GM19099 (cell line): ENCODE results near the gene OR52B4.

Source experiments
- POLR2A ChIP-seq: IDR thresholded peaks from 3 replicates; pipeline ENCODE4 v1.6.1; 2011; ENCODE audit warnings: low read depth; ENCODE audit not compliant: insufficient read length; ENCODE audit errors: extremely low read depth

OR52B4 gene

GRCh38 chr11:4368286-4368685 lies at the start of gene OR52B4:
TSS of gene OR52B4 (minus strand) at chr11:4368386. CDS start at chr11:4368295, 91 bp downstream.
- TF ChIP-seq POLR2A: no peak

DNA sequence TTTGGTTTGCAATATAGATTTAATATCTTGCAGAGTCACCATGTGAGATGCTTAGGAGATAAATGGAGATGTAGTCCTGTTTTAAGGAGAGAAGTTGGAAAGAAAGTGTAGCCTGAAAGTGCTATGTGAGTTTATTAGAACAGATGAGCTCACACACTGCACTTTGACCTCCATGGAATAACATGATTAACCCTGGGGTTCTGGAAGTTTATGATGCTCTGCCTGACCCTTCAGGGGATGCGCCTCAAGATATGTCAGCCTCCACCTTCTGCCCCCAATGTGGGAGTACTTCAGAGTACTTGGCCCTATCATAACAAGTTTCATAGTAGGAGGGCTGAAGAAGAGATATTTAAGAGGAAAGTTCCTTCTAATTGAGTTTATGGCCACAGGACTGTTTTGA lies 48.6 kb upstream of the OR52B4 start:
- TF ChIP-seq POLR2A: no peak

DNA sequence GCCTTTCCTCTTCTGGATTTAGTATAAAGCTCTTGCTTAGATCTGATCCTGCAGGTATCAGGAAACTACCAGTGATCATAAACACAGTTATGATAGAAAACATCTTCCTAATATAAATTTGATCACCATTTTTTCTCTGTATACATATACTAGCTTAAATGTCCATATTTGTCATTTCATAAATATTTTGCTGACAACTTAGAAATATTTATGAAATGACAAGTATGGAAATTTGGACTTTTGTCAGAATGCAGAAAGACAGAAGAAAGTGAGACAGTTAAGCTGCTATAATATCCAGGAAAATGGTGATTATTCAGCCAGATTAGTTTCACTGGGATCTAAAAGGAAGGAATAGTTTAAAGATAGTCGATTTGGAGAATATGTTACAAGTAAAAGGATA lies 48.1 kb upstream of the OR52B4 start:
- no peak for TF ChIP-seq POLR2A

DNA sequence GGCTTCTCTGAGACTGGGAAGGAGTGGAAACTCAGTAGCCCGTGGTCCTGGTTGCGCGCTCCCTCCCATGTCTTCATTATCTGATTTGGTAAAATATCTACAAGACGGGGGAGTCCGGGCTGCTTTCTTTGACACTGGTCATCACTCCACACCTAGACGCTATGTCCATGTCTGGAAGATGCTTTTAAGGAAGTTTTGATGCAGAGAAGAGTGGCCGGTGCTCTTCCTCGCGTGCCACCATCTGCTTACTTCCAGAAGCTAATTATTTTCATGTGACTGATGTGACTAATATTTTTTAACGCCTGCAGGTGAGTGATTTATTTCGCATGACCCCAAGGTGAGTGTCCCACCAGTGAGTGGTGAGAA lies 25.7 kb upstream of the OR52B4 start:
- TF ChIP-seq POLR2A: peak; percentile 2

GRCh38 chr11:4393209-4393857 lies 25.1 kb upstream of the OR52B4 start, which contains the start of gene TRIM21:
TSS of gene TRIM21 (minus strand) at chr11:4393702. CDS start at chr11:4390409, 3,293 bp downstream.
- TF ChIP-seq POLR2A: peak; percentile 64

GRCh38 chr11:4388221-4388620 lies 20.0 kb upstream of the OR52B4 start:
- TF ChIP-seq POLR2A: no peak

DNA sequence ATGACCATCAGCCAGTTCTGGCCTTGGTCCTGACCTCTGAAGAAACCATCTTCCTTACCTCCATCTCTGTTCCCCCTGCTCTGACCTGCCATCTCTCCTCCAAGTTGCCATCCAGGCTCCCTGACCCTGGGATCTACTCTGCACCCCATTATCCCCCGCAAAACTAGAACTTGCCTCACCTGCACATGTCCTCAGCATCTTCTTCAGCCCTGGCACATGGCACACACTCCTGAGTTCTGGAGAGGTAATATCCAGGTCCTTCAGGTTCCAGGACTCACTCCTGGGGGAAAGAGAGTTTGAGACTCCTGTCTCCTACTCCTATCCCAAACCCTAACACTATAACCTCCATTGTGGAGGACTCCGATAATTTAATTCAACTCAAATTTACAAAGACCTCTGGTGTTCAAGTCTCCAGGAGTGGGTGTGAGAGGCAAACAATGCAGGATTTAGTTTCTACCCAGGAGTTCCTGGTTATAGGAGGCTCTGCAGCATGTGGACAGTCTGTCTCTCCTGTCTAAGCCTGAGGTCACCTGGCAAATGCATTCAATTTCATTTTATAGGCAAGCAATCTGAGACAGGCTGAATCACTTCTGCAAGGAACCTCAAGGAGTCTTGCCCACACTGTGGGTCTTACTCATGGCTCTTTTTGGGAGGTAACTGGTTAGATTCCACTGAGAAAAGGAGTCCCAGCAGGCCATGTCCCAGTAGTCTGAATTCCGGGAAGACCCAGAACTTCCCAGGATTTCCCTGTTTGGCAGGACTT lies 18.0 kb upstream of the OR52B4 start:
- no peak for TF ChIP-seq POLR2A

DNA sequence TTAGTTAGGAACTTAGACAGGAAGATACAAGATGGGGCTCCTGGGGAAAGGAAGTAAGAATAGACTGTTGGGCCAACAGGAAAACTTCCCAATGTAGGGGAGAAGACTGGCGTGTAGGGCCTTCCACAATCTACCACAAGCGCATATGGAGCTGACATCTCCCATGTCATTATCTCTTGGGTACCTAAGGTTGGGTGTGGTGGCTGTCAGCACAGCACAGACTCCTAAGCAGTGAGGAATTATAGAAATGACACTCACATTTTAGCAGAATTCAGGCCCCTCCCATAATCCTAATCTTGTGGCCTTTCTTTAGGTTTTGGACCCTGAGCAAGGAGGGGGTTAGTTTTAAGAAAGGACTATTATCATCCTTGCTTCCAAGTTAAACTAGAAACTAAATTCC lies 13.7 kb upstream of the OR52B4 start:
- TF ChIP-seq POLR2A: no peak

DNA sequence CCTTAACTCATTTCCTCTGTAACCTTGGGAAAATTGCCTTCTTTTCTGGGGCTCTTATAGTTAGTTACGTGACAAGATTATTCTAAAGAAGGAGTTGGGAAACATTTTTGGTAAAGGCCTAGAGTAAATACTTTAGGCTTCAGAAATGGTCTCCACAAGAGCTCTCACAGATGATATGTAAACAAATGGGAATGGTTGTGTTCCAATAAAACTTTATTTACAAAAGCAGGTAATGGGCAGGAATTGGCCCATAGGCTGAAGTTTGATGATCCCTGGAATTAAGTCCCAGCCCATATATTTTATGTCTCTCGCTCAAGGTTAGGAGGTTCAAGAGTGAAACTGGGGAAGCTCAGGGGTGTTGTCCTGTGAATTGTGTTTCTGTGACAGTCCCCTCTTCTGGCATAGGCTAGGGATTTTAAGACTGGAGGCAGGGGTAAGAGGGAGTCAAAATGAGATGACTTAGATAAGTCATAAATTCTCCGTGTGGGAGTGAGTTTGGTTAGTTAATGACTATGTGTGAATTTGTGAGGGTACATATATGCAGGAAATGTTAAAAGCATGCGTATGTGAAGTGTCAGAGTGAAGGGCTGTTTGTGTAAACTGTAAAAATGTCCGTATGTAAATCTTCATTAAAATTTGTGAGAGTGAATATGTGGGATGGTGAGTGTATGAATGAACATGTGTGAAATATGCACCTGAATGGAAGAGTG lies 7.4 kb upstream of the OR52B4 start:
- no peak for TF ChIP-seq POLR2A

- TF ChIP-seq POLR2A: no peak
Observed at GRCh38 chr11:4370166-4370565, 2.0 kb upstream of the OR52B4 start.
